H1 (cell line): ENCODE results near the gene HEPACAM. TPM values are rescaled to one million over a fixed set of nuclear protein-coding genes. Genes with fewer than 3 reads are reported as not detected.

Source experiments
- ATF3 ChIP-seq: IDR thresholded peaks from 2 replicates; pipeline ENCODE4 v1.6.1; 2011; ENCODE audit warnings: low read depth, mild to moderate bottlenecking, low read length; ENCODE audit not compliant: insufficient read depth
- BACH1 ChIP-seq: IDR thresholded peaks from 2 replicates; pipeline ENCODE4 v1.6.1; 2012; ENCODE audit warnings: low read length, improper control_type of control experiment
- CHD2 ChIP-seq: IDR thresholded peaks from 2 replicates; pipeline ENCODE4 v1.6.1; 2012; ENCODE audit warnings: low read length, improper control_type of control experiment
- E2F6 ChIP-seq: IDR thresholded peaks from 2 replicates; pipeline ENCODE4 v1.6.1; 2012; ENCODE audit warnings: inconsistent platforms
- NRF1 ChIP-seq: IDR thresholded peaks from 2 replicates; pipeline ENCODE4 v1.6.1; 2011; ENCODE audit warnings: mild to moderate bottlenecking, low read depth, low read length, improper control_type of control experiment
- SAP30 ChIP-seq: fragments of 300-600 bp; sonication (generic); IDR thresholded peaks from 2 replicates; pipeline ENCODE4 v1.7.1; 2012; ENCODE audit warnings: low read length, moderate library complexity, mild to moderate bottlenecking, inconsistent platforms; ENCODE audit not compliant: insufficient read depth, insufficient replicate concordance
- SP1 ChIP-seq: IDR thresholded peaks from 2 replicates; pipeline ENCODE4 v1.6.1; 2011; ENCODE audit warnings: low read depth, low read length
- TAF7 ChIP-seq: optimal IDR thresholded peaks from 2 replicates; pipeline ENCODE3; 2011; ENCODE audit warnings: low read depth, mild to moderate bottlenecking, inconsistent platforms, low read length, moderate library complexity, borderline replicate concordance
- polyA plus RNA-seq, 7 experiments: library from polyadenylated mRNA; depleted of rRNA in 3 of 7; stranded (reverse) in 5 of 7; unstranded in 2 of 7; fragments of >200 nt in 5 of 7; fragments of 200-250 nt in 2 of 7; gene quantifications; 1 replicate in 5 of 7; 2 replicates in 1 of 7; 4 replicates in 1 of 7; pipeline versions ENCODE4 v1.2.1 to v1.2.3, GENCODE V29; 2011 to 2013; ENCODE audit warnings: missing spikeins in 2 of 7, mixed read lengths in 2 of 7
- total RNA-seq: library from RNA; stranded (reverse); fragmentation: NEBNext Ultra II Directional; extraction: Animal tissue kit (Norgen Biotek cat#: 25700); gene quantifications from 2 replicates; pipeline ENCODE4 v1.2.1, GENCODE V29; 2021

HEPACAM gene
- total and polyA plus RNA-seq, 2 of the 8 experiments (the other 6 are each of a cell fraction or from before 2014, with no cell fraction given) = not detected

GRCh38 chr11:124954590-124954955 lies 18.7 kb upstream of the HEPACAM start (continued):
- TF ChIP-seq TAF7 = no peak
- no peak for TF ChIP-seq SAP30
- TF ChIP-seq NRF1 = no peak
- no peak for TF ChIP-seq ATF3
- TF ChIP-seq BACH1 = no peak
- no peak for TF ChIP-seq SP1
- no peak for TF ChIP-seq E2F6
- no peak for TF ChIP-seq CHD2
